Keratinocyte (primary cell): ENCODE measurements around the gene ZNF343.

Source experiments
- CTCF ChIP-seq, 3 experiments: IDR thresholded peaks in 1 of 3; conservative IDR thresholded peaks in 1 of 3; optimal IDR thresholded peaks in 1 of 3; 2 replicates in 2 of 3; 3 replicates in 1 of 3; pipeline versions ENCODE3 to v1.5.1; 2011; ENCODE audit warnings: low read length in 3 of 3, mild to moderate bottlenecking in 3 of 3, moderate library complexity in 2 of 3, control low read depth in 1 of 3, inconsistent platforms in 1 of 3; ENCODE audit not compliant: insufficient read depth in 2 of 3; ENCODE audit errors: extremely low read depth in 1 of 3
- EZH2 ChIP-seq: IDR thresholded peaks from one replicate; pipeline ENCODE4 v1.6.1; 2012; ENCODE audit warnings: inconsistent platforms, mild to moderate bottlenecking, low read length, moderate library complexity

- no peak for TF ChIP-seq CTCF (optimal IDR thresholded peaks at IDR 0.05 in 1 of 3, IDR thresholded peaks at IDR 0.05 in 1 of 3, conservative IDR thresholded peaks at IDR 0.05 in 1 of 3; ENCODE audit: extremely low read depth in 1 of 3, insufficient read depth in 2 of 3, low read length in 3 of 3)
- no peak for TF ChIP-seq EZH2
Measured at GRCh38 chr20:2507875-2508630, 662 bp downstream of the ZNF343 start.
